Gastroesophageal sphincter (tissue), 3 donors: ENCODE measurements around the gene ACTL6B.

Experiments used
- POLR2A ChIP-seq, 2 donors: fragments of 450-650 bp; IDR thresholded peaks; one replicate each; pipeline ENCODE4 v1.6.1; 2017; ENCODE audit warnings: antibody characterized with exemption in 2 of 2, mild to moderate bottlenecking in 2 of 2, moderate library complexity in 1 of 2
- POLR2AphosphoS5 ChIP-seq: sonication (generic); formaldehyde crosslinking; IDR thresholded peaks from one replicate; pipeline ENCODE4 v1.6.1; 2017; ENCODE audit warnings: antibody characterized with exemption
- TF ChIP-seq, protein P1 (sequence below), 4 experiments: fragments of 200-600 bp in 2 of 4; fragments of 450-650 bp in 2 of 4; sonication (generic) in 1 of 4; IDR thresholded peaks; one replicate each; pipeline ENCODE4 v1.5.1; 2017 to 2019; ENCODE audit warnings: antibody characterized with exemption in 4 of 4, mild to moderate bottlenecking in 2 of 4, moderate library complexity in 2 of 4

DNA sequence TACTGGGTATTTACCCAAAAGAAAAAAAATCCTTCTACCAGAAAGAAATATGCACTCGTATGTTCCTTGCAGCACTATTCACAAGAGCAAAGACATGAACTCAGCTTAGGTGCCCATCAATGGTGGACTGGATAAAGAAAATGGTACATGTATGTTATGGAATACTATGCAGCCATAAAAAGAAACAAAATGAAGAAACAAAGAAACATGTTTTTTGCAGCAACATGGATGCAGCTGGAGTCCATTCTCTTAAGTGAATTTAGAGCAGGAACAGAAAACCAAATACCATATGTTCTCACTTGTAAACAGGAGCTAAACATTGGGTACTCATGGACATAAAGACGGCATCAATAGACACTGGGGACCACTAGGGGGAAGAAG lies 11.8 kb upstream of the ACTL6B start:
- TF ChIP-seq, protein P1, sequence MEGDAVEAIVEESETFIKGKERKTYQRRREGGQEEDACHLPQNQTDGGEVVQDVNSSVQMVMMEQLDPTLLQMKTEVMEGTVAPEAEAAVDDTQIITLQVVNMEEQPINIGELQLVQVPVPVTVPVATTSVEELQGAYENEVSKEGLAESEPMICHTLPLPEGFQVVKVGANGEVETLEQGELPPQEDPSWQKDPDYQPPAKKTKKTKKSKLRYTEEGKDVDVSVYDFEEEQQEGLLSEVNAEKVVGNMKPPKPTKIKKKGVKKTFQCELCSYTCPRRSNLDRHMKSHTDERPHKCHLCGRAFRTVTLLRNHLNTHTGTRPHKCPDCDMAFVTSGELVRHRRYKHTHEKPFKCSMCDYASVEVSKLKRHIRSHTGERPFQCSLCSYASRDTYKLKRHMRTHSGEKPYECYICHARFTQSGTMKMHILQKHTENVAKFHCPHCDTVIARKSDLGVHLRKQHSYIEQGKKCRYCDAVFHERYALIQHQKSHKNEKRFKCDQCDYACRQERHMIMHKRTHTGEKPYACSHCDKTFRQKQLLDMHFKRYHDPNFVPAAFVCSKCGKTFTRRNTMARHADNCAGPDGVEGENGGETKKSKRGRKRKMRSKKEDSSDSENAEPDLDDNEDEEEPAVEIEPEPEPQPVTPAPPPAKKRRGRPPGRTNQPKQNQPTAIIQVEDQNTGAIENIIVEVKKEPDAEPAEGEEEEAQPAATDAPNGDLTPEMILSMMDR (IDR thresholded peaks at IDR 0.05) = no peak
- TF ChIP-seq POLR2A (IDR thresholded peaks at IDR 0.05) = no peak
- TF ChIP-seq POLR2AphosphoS5 = no peak
